SK-N-SH (cell line): Measurements from ENCODE around the gene TJP1.

Experiments used
- CHD2 ChIP-seq: fragments of 150-350 bp; IDR thresholded peaks from 2 replicates; pipeline ENCODE4 v1.6.1; 2018; ENCODE audit warnings: low read length; ENCODE audit not compliant: partially characterized antibody
- CTCF ChIP-seq: fragments of 200-600 bp; sonication (generic); IDR thresholded peaks from 2 replicates; pipeline ENCODE4 v1.6.1; 2017; ENCODE audit warnings: antibody characterized with exemption, mild to moderate bottlenecking, moderate library complexity
- EZH2phosphoT487 ChIP-seq: fragments of 200-600 bp; sonication (generic); IDR thresholded peaks from 2 replicates; pipeline ENCODE4 v1.6.1; 2017; ENCODE audit warnings: low read depth, mixed run types, mild to moderate bottlenecking, antibody characterized with exemption, moderate library complexity, borderline replicate concordance
- FOXJ3 ChIP-seq: sonication (generic); formaldehyde crosslinking; IDR thresholded peaks from 2 replicates; pipeline ENCODE4 v1.5.1; 2020; ENCODE audit warnings: mild to moderate bottlenecking, missing genetic modification reagents
- GABPA ChIP-seq: IDR thresholded peaks from 2 replicates; pipeline ENCODE4 v1.4.0; 2012; ENCODE audit warnings: low read depth, mild to moderate bottlenecking
- GATA2 ChIP-seq: sonication (generic); formaldehyde crosslinking; IDR thresholded peaks from 2 replicates; pipeline ENCODE4 v1.5.0; 2020; ENCODE audit warnings: mild to moderate bottlenecking, missing genetic modification reagents
- MAX ChIP-seq: IDR thresholded peaks from 2 replicates; pipeline ENCODE4 v1.4.0; 2012; ENCODE audit warnings: low read depth
- RAD21 ChIP-seq: IDR thresholded peaks from 2 replicates; pipeline ENCODE4 v1.6.1; 2012; ENCODE audit warnings: mild to moderate bottlenecking, low read length
- REST ChIP-seq: IDR thresholded peaks from 2 replicates; pipeline ENCODE4 v1.6.1; 2012; ENCODE audit warnings: mild to moderate bottlenecking, low read depth, low read length, moderate library complexity

GRCh38 chr15:29838352-29839010, 16.2 kb upstream of the TJP1 start:
- TF ChIP-seq REST (no peak), CHD2 (no peak), GATA2 (no peak), MAX (no peak), CTCF (no peak), GABPA (no peak), RAD21 (no peak), EZH2phosphoT487 (no peak), FOXJ3 (CRISPR knock-in tag) (no peak)
